ENCODE results near the gene COL19A1.

DNA sequence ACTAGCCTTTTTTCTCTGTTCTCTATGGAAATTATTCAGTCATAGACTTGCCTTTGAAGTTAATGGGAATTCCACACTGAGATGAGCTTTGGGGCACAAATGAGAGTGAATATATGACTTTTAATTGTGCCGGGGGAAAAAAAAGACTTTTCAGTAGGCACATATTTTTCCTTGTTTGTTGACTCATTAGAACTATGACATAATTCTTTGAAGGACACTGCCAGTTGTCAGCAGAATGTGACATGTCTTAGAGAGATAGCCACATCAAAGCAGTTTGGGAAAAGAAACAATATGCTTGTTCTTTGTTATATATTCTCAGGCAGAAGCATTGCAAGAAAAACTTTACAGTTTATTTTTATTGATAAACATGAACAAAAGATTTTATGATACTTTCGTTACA is 298.2 kb downstream of the COL19A1 start:
- TF ChIP-seq CTCF (IDR thresholded peaks at IDR 0.05), result no peak
- no peak for TF ChIP-seq POLR2A (IDR thresholded peaks at IDR 0.05)
